ENCODE data around the gene RBM43.

GRCh38 chr2:151297882-151298281, 36.2 kb upstream of the RBM43 start:
- TF ChIP-seq, protein P1, sequence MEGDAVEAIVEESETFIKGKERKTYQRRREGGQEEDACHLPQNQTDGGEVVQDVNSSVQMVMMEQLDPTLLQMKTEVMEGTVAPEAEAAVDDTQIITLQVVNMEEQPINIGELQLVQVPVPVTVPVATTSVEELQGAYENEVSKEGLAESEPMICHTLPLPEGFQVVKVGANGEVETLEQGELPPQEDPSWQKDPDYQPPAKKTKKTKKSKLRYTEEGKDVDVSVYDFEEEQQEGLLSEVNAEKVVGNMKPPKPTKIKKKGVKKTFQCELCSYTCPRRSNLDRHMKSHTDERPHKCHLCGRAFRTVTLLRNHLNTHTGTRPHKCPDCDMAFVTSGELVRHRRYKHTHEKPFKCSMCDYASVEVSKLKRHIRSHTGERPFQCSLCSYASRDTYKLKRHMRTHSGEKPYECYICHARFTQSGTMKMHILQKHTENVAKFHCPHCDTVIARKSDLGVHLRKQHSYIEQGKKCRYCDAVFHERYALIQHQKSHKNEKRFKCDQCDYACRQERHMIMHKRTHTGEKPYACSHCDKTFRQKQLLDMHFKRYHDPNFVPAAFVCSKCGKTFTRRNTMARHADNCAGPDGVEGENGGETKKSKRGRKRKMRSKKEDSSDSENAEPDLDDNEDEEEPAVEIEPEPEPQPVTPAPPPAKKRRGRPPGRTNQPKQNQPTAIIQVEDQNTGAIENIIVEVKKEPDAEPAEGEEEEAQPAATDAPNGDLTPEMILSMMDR (IDR thresholded peaks at IDR 0.05) = no peak
- no peak for TF ChIP-seq POLR2A (IDR thresholded peaks at IDR 0.05)

Measured in heart left ventricle (tissue), 13 donors.